ENCODE measurements around the gene LONP1.
A peak's percentile ranks its signal among the peaks of the same experiment; 100 is the strongest.

LONP1 gene

GRCh38 chr19:5651361-5651760, 68.6 kb downstream of the LONP1 start:
- Histone ChIP-seq H2BK15ac (ENCODE audit: low read length) (no peak overlapping the region), H3K4ac (ENCODE audit: low read length) (no peak overlapping the region), H3K4me1 (ENCODE audit: control insufficient read depth in 2 of 2, insufficient read depth in 1 of 2, low read depth in 1 of 2, low read length in 2 of 2) (no peaks in the 10 kb centered on the region), H3K4me2 (ENCODE audit: insufficient read depth, low read length, poor library complexity, severe bottlenecking) (no peak overlapping the region), H2AFZ (ENCODE audit: low read length) (no peak overlapping the region), H3K27ac (replicated peaks; ENCODE audit: low read length) (no peak overlapping the region), H2BK120ac (ENCODE audit: low read depth, low read length) (no peak overlapping the region), H3K27me3 (ENCODE audit: control insufficient read depth in 3 of 3, insufficient read depth in 3 of 3, low read depth in 1 of 3, low read length in 3 of 3) (no peaks in the 10 kb centered on the region), H3K4me3 (ENCODE audit: low read length in 2 of 2) (no peak overlapping the region), H2BK12ac (ENCODE audit: low read length) (no peak overlapping the region), H3K9ac (ENCODE audit: low read depth, low read length, poor library complexity) (no peak overlapping the region), H3K23ac (ENCODE audit: low read depth, low read length, poor library complexity) (no peak overlapping the region), H4K91ac (ENCODE audit: low read depth, low read length, poor library complexity) (no peak overlapping the region), H3K18ac (ENCODE audit: low read length) (no peak overlapping the region), H2AK5ac (ENCODE audit: low read depth, low read length) (peak overlapping the region; percentile 17), H3K36me3 (replicated peaks in 1 of 2; ENCODE audit: control insufficient read depth in 2 of 2, insufficient read depth in 2 of 2, low read length in 2 of 2) (peaks cover 59 to 92% of the 10 kb centered on the region in 2 donors), H3K79me1 (ENCODE audit: low read depth, low read length) (peaks cover 7% of the 10 kb centered on the region), H3K9me3 (replicated peaks in 1 of 2; ENCODE audit: control insufficient read depth in 2 of 2, insufficient read depth in 1 of 2, low read depth in 1 of 2, low read length in 2 of 2) (no peaks in the 10 kb centered on the region), H4K8ac (ENCODE audit: low read depth, low read length) (no peak overlapping the region), H3K14ac (ENCODE audit: low read length) (no peak overlapping the region), H2BK5ac (ENCODE audit: low read length) (peak overlapping the region; percentile 35)
- DNase-seq (ENCODE audit: low spot score): no peak
- WGBS, 2 donors (ENCODE audit: extremely low coverage in 2 of 2, insufficient read length in 2 of 2, insufficient replicate concordance in 1 of 2): no CpG with 5 or more reads among the region's 5 CpGs

DNA sequence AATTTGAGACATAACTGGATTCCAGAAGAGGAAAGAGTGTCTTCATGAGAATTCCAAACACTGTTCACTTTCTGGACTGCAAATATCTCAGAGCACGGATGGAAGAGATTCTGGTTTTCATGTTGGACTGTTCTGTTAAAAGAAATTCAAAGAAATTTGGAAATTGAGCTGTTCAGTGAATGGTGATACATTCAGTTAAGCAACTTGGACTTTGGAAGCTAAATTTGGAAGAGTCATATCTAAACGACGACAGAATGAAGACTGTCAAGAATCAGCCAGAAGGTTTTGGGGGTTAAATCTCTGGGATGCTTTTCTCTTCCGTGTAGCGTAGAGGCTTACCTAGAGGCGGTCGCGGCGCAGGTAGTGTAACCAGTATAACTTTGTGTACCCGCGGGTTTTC, 71.5 kb downstream of the LONP1 start:
- no peak overlapping the region for H4K91ac ChIP-seq (ENCODE audit: low read depth, low read length, poor library complexity)
- no peak overlapping the region for H3K9ac ChIP-seq (ENCODE audit: low read depth, low read length, poor library complexity)
- no peak overlapping the region for H2BK5ac ChIP-seq (ENCODE audit: low read length)
- no peak overlapping the region for H2AFZ ChIP-seq (ENCODE audit: low read length)
- no peaks in the 10 kb centered on the region for H3K27me3 ChIP-seq (ENCODE audit: control insufficient read depth in 3 of 3, insufficient read depth in 3 of 3, low read depth in 1 of 3, low read length in 3 of 3)
- H3K4ac ChIP-seq (ENCODE audit: low read length): no peak overlapping the region
- no CpG with 5 or more reads among the region's 11 CpGs for WGBS, 2 donors (ENCODE audit: extremely low coverage in 2 of 2, insufficient read length in 2 of 2, insufficient replicate concordance in 1 of 2)
- H2AK5ac ChIP-seq (ENCODE audit: low read depth, low read length): no peak overlapping the region
- H3K4me1 ChIP-seq (ENCODE audit: control insufficient read depth in 2 of 2, insufficient read depth in 1 of 2, low read depth in 1 of 2, low read length in 2 of 2): no peaks in the 10 kb centered on the region
- H3K36me3 ChIP-seq (replicated peaks in 1 of 2; ENCODE audit: control insufficient read depth in 2 of 2, insufficient read depth in 2 of 2, low read length in 2 of 2): peaks cover 56 to 92% of the 10 kb centered on the region in 2 donors
- no peak overlapping the region for H2BK12ac ChIP-seq (ENCODE audit: low read length)
- H2BK15ac ChIP-seq (ENCODE audit: low read length): no peak overlapping the region
- no peak overlapping the region for H2BK120ac ChIP-seq (ENCODE audit: low read depth, low read length)
- no peak overlapping the region for H3K4me3 ChIP-seq (ENCODE audit: low read length in 2 of 2)
- H4K8ac ChIP-seq (ENCODE audit: low read depth, low read length): no peak overlapping the region
- no peak overlapping the region for H3K23ac ChIP-seq (ENCODE audit: low read depth, low read length, poor library complexity)
- no peak overlapping the region for H3K4me2 ChIP-seq (ENCODE audit: insufficient read depth, low read length, poor library complexity, severe bottlenecking)
- H3K9me3 ChIP-seq (replicated peaks in 1 of 2; ENCODE audit: control insufficient read depth in 2 of 2, insufficient read depth in 1 of 2, low read depth in 1 of 2, low read length in 2 of 2): no peaks in the 10 kb centered on the region
- H3K18ac ChIP-seq (ENCODE audit: low read length): no peak overlapping the region
- no peak for DNase-seq (ENCODE audit: low spot score)
- H3K79me1 ChIP-seq (ENCODE audit: low read depth, low read length): peaks cover 6% of the 10 kb centered on the region
- H3K27ac ChIP-seq (replicated peaks; ENCODE audit: low read length): no peak overlapping the region
- H3K14ac ChIP-seq (ENCODE audit: low read length): no peak overlapping the region

DNA sequence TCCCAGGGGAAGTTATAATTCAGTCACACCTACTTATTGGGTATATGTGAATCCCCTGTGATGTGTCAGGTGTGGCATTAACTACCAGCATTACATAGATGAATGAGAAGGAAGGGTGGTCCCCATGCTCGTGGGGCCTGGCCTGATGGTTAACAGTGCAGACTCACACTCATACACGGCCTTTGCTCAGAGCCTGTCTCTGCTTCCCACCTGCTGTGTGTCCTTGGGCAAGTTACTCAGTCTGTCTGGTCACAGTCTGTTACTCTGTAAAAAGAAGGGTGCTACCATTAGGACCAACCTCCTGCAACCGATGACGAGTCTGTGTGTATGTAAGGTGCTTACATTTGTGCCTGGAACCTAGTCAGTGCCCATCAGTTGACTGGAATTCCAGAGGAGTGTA, 73.2 kb downstream of the LONP1 start:
- no CpG with 5 or more reads among the region's 4 CpGs for WGBS, 2 donors (ENCODE audit: extremely low coverage in 2 of 2, insufficient read length in 2 of 2, insufficient replicate concordance in 1 of 2)

GRCh38 chr19:5645409-5645808, 74.5 kb downstream of the LONP1 start:
- Histone ChIP-seq H3K4me1 (ENCODE audit: control insufficient read depth in 2 of 2, insufficient read depth in 1 of 2, low read depth in 1 of 2, low read length in 2 of 2) (no peaks in the 10 kb centered on the region), H3K9me3 (replicated peaks in 1 of 2; ENCODE audit: control insufficient read depth in 2 of 2, insufficient read depth in 1 of 2, low read depth in 1 of 2, low read length in 2 of 2) (no peaks in the 10 kb centered on the region), H2BK120ac (ENCODE audit: low read depth, low read length) (no peak overlapping the region), H3K14ac (ENCODE audit: low read length) (no peak overlapping the region), H3K9ac (ENCODE audit: low read depth, low read length, poor library complexity) (no peak overlapping the region), H3K4me2 (ENCODE audit: insufficient read depth, low read length, poor library complexity, severe bottlenecking) (no peak overlapping the region), H3K27me3 (ENCODE audit: control insufficient read depth in 3 of 3, insufficient read depth in 3 of 3, low read depth in 1 of 3, low read length in 3 of 3) (no peaks in the 10 kb centered on the region), H2BK12ac (ENCODE audit: low read length) (no peak overlapping the region), H3K4ac (ENCODE audit: low read length) (no peak overlapping the region), H2BK5ac (ENCODE audit: low read length) (no peak overlapping the region), H2AFZ (ENCODE audit: low read length) (no peak overlapping the region), H3K4me3 (ENCODE audit: low read length in 2 of 2) (no peak overlapping the region), H4K91ac (ENCODE audit: low read depth, low read length, poor library complexity) (no peak overlapping the region), H3K27ac (replicated peaks; ENCODE audit: low read length) (no peak overlapping the region), H2AK5ac (ENCODE audit: low read depth, low read length) (no peak overlapping the region), H3K18ac (ENCODE audit: low read length) (no peak overlapping the region), H3K36me3 (replicated peaks in 1 of 2; ENCODE audit: control insufficient read depth in 2 of 2, insufficient read depth in 2 of 2, low read length in 2 of 2) (peaks cover 43 to 91% of the 10 kb centered on the region in 2 donors), H2BK15ac (ENCODE audit: low read length) (no peak overlapping the region), H3K79me1 (ENCODE audit: low read depth, low read length) (peaks cover 6% of the 10 kb centered on the region), H3K23ac (ENCODE audit: low read depth, low read length, poor library complexity) (no peak overlapping the region), H4K8ac (ENCODE audit: low read depth, low read length) (no peak overlapping the region)
- no CpG with 5 or more reads among the region's 5 CpGs for WGBS, 2 donors (ENCODE audit: extremely low coverage in 2 of 2, insufficient read length in 2 of 2, insufficient replicate concordance in 1 of 2)
- DNase-seq (ENCODE audit: low spot score): no peak

More for the DNA sequence above, 73.2 kb downstream of the LONP1 start:
- Histone ChIP-seq H2BK15ac (ENCODE audit: low read length) (no peak overlapping the region), H3K18ac (ENCODE audit: low read length) (no peak overlapping the region), H3K23ac (ENCODE audit: low read depth, low read length, poor library complexity) (no peak overlapping the region), H3K14ac (ENCODE audit: low read length) (no peak overlapping the region), H3K27ac (replicated peaks; ENCODE audit: low read length) (no peak overlapping the region), H3K36me3 (replicated peaks in 1 of 2; ENCODE audit: control insufficient read depth in 2 of 2, insufficient read depth in 2 of 2, low read length in 2 of 2) (peaks cover 48 to 92% of the 10 kb centered on the region in 2 donors), H3K4me1 (ENCODE audit: control insufficient read depth in 2 of 2, insufficient read depth in 1 of 2, low read depth in 1 of 2, low read length in 2 of 2) (no peaks in the 10 kb centered on the region), H3K79me1 (ENCODE audit: low read depth, low read length) (peaks cover 3% of the 10 kb centered on the region), H4K91ac (ENCODE audit: low read depth, low read length, poor library complexity) (no peak overlapping the region), H2BK5ac (ENCODE audit: low read length) (no peak overlapping the region), H3K9ac (ENCODE audit: low read depth, low read length, poor library complexity) (no peak overlapping the region), H3K4me2 (ENCODE audit: insufficient read depth, low read length, poor library complexity, severe bottlenecking) (no peak overlapping the region), H2AK5ac (ENCODE audit: low read depth, low read length) (no peak overlapping the region), H2BK120ac (ENCODE audit: low read depth, low read length) (no peak overlapping the region), H2BK12ac (ENCODE audit: low read length) (no peak overlapping the region), H4K8ac (ENCODE audit: low read depth, low read length) (no peak overlapping the region), H3K4ac (ENCODE audit: low read length) (no peak overlapping the region), H3K4me3 (ENCODE audit: low read length in 2 of 2) (no peak overlapping the region), H2AFZ (ENCODE audit: low read length) (no peak overlapping the region), H3K9me3 (replicated peaks in 1 of 2; ENCODE audit: control insufficient read depth in 2 of 2, insufficient read depth in 1 of 2, low read depth in 1 of 2, low read length in 2 of 2) (no peaks in the 10 kb centered on the region), H3K27me3 (ENCODE audit: control insufficient read depth in 3 of 3, insufficient read depth in 3 of 3, low read depth in 1 of 3, low read length in 3 of 3) (no peaks in the 10 kb centered on the region)
- no peak for DNase-seq (ENCODE audit: low spot score)

All from neuronal stem cell (in vitro differentiated cells).